CD4-positive, alpha-beta T cell treated with Interleukin-10 for 1 hour (primary cell): ENCODE data around the gene DRG1.
"Not testable (repeated sequence)": the region's sequence is repeated elsewhere in the genome, so short reads cannot be mapped to it uniquely, and the experiment has no call there.

Experiments used
- DNase-seq: peaks from one replicate; pipeline ENCODE4 v3.0.0-alpha.2; 2020

Gene DRG1, protein sequence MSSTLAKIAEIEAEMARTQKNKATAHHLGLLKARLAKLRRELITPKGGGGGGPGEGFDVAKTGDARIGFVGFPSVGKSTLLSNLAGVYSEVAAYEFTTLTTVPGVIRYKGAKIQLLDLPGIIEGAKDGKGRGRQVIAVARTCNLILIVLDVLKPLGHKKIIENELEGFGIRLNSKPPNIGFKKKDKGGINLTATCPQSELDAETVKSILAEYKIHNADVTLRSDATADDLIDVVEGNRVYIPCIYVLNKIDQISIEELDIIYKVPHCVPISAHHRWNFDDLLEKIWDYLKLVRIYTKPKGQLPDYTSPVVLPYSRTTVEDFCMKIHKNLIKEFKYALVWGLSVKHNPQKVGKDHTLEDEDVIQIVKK

DNA sequence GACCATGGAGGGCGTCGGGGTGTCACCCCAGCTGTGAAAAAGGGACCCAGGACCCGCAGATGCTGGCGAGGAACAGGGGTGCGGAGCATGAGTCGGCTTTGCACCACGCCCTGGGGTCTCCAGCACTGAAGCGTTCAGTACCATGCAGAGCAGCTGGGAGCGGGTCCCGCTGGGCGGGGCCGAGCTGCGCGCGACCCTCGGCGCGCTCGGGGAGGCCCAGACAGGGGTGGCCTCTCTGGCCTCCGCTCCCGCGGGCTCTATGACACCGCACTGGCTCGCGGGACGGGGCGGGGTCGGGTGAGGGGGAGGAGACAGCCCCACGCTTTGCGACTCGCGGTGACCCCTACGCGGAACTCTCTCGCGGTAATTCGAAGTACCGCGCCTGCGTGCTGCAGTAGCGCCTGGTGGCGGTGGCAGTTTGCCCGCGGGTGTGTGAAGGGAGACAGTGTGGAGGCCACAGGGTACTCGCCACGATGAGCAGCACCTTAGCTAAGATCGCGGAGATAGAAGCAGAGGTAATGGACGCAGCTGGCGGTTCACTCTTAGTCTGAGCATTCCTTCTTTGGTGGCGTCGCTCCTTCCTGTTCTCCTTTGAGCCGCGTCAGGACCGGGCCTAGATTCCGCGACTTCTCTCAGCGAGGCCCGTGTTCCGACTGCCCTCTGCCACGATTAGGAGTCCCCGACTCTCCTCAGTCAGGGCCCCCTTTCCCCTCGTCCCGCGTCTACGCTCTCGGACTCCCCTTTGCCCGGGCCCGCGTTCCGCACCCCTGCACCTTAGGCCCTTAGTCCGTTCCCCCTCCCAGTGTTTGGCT, at the start of gene DRG1:
DRG1 (plus strand) TSS at position 394 of the 812 bp plus-strand sequence; CDS start at position 474, 80 bp downstream.
- peak; percentile 96 for DNase-seq

DNA sequence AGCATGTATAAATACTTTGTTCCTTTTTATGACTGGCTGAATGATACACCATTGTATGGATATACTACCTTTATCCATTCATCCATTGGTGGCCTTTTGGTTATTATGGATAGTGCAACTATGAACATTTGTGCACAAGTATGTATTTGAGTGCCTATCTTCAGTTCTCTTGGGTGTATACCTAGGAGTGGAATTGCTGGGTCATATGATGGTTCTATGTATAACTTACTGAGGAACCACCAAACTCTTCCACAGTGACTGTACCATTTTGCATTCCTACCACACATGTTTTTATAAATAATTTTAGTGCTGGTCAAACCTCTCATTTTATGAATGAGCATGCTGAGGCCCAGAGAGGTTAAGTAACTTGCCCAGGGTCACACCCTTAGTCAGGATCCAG, 49.4 kb upstream of the DRG1 start:
- DNase-seq = no peak

DNA sequence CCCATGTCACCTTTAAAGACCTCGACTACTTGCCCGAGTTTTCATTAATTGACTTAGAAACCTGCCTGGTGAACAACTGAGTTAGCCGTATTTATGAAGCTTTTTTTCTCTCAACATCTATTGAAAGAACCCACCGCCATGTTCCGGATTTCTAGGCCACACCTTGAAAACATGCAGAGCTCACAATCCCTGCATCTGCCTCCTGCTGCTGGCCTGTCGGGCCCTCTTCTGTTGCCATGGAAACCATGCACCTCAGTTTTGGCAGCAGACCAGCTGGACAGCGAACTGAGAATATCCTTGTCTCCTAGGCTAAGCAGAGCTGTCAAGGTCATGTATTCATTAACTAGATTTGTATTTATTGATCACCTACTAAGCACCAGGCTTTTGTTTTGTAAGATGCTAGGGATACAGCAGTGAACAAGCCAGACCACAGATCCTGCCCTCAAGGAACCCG, 49.0 kb upstream of the DRG1 start:
- no peak for DNase-seq

DNA sequence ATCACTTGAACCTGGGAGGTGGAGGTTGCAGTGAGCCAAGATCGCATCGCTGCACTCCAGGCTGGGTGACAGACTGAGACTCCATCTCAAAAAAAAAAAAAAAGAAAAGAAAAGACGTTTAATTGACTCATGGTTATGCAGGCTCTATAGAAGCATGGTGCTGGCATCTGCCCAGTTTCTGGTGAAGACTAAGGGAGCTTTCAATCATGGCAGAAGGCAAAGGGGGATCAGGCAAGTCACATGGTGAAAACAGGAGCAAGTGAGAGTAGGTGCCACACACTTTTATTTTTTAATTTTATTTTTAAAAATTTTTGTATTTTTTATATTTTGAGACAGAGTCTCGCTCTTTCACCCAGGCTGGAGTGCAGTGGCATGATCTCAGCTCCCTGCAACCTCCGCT, 44.9 kb upstream of the DRG1 start:
- DNase-seq = no peak

- DNase-seq = no peak
Observed at GRCh38 chr22:31360029-31360428, 39.4 kb upstream of the DRG1 start.

DNA sequence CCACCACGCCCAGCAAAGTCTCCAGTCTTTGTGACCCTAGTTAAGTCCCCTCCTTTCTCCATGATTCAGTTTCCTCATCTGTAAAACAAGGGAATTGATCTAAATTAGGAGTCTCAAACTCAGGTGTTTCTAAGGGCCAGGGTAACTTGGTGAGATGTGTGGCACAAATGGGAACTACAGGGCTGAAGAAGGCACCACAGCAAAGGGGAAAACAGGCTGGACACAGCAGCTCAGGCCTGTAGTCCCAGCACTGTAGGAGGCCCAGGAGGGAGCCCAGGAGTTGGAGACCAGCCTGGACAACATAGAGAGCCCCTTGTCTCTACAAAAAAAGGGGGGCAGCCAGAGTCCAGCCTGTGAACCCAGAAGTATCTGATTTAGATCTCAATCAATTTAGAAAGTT, 37.7 kb upstream of the DRG1 start:
- DNase-seq = no peak

DNA sequence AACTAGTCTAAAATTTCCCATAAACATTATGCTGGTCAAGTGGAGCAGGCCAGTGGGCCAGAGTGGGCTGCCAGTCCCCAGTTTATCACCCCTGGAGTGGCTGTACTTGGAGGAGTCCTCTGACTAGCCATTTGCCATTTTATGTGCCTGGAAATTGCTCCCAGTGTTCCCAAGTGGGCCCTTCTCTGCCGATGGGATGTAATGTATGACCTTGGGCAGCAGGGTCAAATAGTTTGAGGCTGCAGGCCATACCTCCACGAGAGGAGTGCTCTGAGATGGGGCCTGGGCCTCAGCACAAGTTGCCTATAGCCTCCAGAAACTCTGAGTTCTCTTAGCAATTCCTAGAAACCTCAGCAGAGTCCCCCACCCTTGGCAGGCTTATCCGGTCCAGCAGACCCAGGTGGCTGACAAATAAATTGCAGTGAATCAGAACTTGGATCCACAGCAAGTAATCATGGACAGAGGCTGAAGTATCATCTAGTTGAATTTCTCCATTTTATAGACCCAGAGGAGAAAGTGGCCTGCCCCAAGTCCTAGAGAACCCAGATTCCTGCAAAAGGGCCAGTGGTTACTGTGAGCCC, 35.4 kb upstream of the DRG1 start:
- DNase-seq = no peak

DNA sequence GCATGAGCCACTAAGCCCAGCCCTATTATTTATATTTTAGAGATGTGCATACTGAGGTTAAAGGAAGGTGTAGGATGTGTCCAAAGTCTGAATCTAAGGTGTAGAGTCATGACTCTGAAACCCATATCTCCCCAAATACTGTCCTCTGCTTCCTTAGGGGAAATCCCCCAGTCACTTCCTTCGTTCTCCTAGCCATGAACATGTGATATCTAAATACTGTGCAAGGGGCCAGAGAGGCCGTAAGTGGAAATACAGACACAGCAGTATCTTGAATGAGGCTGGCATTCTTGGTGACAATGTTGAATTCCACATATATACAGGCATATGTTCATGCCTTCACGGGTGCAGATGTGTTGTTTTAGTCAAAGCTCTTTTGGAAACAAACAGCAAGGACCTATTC, 32.0 kb upstream of the DRG1 start:
- DNase-seq = no peak

GRCh38 chr22:31377612-31378011, 21.8 kb upstream of the DRG1 start:
- DNase-seq = no peak

DNA sequence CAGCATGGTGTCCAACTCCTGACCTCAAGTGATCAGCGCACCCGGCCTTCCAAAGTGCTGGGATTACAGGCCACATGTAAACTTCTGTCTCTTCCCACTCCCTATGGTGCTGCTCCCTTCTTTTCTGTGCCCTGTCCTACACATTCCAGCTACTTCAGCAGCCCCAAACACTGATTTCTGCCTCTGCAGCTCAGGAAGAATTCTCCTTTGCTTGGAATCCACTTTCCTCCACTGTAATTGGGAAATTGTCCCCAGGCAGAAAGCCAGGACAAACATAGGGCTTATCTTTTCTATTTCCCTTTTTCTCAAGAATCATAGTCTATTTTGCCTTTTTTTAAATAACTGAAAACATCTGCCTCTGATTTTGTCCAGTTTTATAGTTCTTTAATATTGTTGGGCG, 21.3 kb upstream of the DRG1 start:
- DNase-seq = no peak

DNA sequence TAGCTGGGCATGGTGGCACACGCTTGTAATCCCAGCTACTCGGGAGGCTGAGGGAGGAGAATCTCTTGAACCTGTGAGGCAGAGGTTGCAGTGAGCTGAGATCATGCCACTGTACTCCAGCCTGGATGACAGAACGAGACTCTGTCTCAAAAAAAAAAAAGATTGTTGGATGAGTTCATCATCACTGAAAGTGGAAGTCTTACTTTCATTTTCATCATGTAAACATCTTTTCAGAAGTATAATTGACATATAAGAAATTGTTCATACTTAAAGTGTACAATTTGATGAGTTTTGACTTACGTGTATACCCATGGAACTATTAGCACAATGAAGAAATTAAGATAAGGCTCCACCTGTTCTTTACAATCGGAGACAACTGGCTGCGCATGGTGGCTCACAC, 20.8 kb upstream of the DRG1 start:
- DNase-seq = not testable (repeated sequence)

DNA sequence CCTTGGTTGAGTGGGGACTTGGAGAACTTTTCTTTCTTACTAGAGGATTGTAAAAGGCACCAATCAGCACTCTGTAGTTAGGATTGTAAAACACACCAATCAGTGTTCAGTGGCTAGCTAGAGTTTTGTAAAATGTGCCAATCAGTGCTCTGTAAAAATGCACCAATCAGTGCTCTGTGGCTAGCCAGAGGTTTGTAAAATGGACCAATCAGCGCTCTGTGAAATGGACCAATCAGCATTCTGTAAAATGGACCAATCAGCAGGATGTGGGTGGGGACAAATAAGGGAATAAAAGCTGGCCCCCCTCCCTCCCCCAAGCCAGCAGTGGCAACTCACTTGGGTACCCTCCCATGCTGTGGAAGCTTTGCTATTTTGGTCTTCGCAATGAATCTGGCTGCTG, 5.5 kb upstream of the DRG1 start:
- DNase-seq = peak; percentile 14

- DNase-seq = no peak
Observed at GRCh38 chr22:31394326-31394725, 5.1 kb upstream of the DRG1 start.

DNA sequence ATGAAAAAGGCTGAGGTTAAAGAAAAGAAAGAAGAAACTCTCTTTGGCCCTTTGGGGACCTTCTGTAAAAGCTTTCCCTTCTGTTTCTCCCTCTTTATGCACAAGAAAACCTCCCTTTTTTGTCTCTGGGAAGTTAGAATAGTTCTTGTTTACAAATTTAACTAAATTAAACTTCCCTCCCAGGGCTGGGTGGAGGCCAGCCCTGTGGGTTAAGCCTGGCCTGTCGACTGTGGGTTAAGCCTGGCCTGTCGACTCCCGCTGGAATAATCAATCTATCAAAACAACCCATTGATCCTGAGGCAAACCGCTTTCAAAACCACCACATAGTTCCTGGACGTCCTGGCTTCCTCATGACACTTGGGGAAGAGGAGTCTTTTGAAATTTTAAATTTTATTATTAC, 1.2 kb upstream of the DRG1 start:
- no peak for DNase-seq

DNA sequence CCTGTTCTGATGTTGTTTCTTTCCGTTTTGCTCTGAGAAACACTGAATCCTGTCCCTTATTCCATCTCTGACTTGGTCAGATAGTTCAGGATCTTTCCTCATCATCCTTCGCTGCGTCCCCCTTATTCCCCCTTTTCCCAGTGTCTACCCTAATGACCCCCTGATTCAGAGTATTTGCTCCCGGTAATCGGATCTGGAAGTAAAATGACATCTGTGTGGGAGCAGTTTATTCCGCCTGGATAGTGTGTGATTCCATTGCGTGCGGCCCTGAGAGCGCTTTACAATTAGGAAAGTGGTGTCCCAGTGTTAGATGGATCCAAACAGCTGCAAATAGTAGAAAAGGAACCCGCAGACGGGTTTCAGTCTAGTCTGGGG, 606 bp downstream of the DRG1 start:
- no peak for DNase-seq

- DNase-seq = not testable (repeated sequence)
Observed at GRCh38 chr22:31402350-31402749, 2.9 kb downstream of the DRG1 start.

- DNase-seq = no peak
Observed at GRCh38 chr22:31425331-31426050, 26.1 kb downstream of the DRG1 start.

DNA sequence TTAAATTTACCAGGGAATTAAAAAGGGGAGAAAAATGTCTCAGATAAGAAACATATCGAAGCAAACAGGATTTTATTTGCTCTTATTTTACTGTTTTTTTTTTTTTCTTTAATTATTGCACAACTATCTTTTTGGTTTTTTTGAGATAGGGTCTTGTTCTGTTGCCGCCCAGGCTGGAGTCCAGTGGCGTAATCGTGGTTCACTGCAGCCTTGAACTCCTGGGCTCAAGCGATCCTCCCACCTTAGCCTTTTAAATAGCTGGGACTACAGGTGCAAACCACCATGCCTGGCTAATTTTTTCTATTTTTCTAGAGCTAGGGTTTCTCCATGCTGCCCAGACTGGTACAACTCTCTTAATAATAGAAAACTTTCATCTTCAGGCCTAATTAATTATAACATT, 32.5 kb downstream of the DRG1 start:
- no peak for DNase-seq

GRCh38 chr22:31436132-31436531, 36.7 kb downstream of the DRG1 start:
- DNase-seq = no peak

- no peak for DNase-seq
Observed at GRCh38 chr22:31439808-31440207, 40.4 kb downstream of the DRG1 start.

- DNase-seq = no peak
Observed at GRCh38 chr22:31440681-31441080, 41.3 kb downstream of the DRG1 start.

DNA sequence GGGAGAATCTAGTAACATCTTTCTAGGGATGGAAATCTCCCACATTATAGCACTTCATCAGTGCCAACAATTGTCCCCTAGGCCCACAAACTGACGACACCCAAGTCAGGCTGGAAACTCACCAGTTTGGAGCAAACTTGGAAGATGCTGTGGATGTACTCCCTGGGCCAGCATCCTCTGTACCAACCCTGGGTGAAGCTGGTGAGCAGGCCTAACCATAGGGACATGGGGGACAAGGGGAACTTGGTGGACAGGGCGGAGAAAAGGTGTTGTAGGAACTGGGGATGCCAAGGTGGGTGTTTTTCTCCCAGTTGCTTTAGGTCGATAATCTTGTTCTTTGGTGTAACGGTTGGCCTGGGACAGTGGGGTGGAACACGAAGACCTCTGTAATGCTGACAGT, 42.2 kb downstream of the DRG1 start:
- DNase-seq = no peak

GRCh38 chr22:31442768-31443489, 43.5 kb downstream of the DRG1 start:
- no peak for DNase-seq
